ENCODE measurements around the gene PTTG2. TPM values are rescaled to one million over a fixed set of nuclear protein-coding genes. Genes with fewer than 3 reads are reported as not detected.

PTTG2 gene
- total RNA-seq, 1 experiment from 2014 or later, result 0.35 TPM

DNA sequence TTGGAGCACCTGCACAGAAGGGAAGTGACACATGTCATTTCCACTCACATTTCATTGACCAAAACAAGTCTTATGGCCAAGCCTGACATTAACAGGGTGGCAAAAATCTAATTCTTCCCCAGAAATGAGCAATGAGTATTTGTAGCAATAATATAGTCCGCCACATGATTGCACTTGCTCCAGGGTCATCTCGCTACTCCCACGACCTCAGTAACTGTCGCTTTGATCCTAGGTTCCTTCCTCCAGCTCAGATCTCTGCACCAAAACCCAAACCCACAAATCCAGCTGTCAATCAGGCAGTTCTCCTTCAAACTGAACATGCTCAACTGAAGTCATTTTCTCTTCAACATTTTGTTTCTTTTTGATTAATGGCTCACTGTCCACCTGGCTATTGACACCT, 25.2 kb upstream of the PTTG2 start:
- POLR2A ChIA-PET, result no interaction called here
- Mint-ChIP-seq H3K9me3 (peaks cover 11% of the 10 kb centered on the region), H3K27me3 (ENCODE audit: low read depth) (no peaks in the 10 kb centered on the region), H3K4me1 (no peaks in the 10 kb centered on the region), H3K4me3 (no peak overlapping the region), H3K36me3 (no peaks in the 10 kb centered on the region), H3K27ac (no peak overlapping the region)
- TF ChIP-seq, protein P1, sequence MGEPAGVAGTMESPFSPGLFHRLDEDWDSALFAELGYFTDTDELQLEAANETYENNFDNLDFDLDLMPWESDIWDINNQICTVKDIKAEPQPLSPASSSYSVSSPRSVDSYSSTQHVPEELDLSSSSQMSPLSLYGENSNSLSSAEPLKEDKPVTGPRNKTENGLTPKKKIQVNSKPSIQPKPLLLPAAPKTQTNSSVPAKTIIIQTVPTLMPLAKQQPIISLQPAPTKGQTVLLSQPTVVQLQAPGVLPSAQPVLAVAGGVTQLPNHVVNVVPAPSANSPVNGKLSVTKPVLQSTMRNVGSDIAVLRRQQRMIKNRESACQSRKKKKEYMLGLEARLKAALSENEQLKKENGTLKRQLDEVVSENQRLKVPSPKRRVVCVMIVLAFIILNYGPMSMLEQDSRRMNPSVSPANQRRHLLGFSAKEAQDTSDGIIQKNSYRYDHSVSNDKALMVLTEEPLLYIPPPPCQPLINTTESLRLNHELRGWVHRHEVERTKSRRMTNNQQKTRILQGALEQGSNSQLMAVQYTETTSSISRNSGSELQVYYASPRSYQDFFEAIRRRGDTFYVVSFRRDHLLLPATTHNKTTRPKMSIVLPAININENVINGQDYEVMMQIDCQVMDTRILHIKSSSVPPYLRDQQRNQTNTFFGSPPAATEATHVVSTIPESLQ (CRISPR knock-in tag; IDR thresholded peaks at IDR 0.05), result no peak
- TF ChIP-seq MXD4 (CRISPR knock-in tag; IDR thresholded peaks at IDR 0.05; ENCODE audit: borderline replicate concordance), result no peak
- TF ChIP-seq, protein P2, sequence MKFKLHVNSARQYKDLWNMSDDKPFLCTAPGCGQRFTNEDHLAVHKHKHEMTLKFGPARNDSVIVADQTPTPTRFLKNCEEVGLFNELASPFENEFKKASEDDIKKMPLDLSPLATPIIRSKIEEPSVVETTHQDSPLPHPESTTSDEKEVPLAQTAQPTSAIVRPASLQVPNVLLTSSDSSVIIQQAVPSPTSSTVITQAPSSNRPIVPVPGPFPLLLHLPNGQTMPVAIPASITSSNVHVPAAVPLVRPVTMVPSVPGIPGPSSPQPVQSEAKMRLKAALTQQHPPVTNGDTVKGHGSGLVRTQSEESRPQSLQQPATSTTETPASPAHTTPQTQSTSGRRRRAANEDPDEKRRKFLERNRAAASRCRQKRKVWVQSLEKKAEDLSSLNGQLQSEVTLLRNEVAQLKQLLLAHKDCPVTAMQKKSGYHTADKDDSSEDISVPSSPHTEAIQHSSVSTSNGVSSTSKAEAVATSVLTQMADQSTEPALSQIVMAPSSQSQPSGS (CRISPR knock-in tag; IDR thresholded peaks at IDR 0.05; ENCODE audit: borderline replicate concordance, low read depth), result no peak
- TF ChIP-seq NFE2L1 (CRISPR knock-in tag; IDR thresholded peaks at IDR 0.05), result no peak
- TF ChIP-seq, protein P3, sequence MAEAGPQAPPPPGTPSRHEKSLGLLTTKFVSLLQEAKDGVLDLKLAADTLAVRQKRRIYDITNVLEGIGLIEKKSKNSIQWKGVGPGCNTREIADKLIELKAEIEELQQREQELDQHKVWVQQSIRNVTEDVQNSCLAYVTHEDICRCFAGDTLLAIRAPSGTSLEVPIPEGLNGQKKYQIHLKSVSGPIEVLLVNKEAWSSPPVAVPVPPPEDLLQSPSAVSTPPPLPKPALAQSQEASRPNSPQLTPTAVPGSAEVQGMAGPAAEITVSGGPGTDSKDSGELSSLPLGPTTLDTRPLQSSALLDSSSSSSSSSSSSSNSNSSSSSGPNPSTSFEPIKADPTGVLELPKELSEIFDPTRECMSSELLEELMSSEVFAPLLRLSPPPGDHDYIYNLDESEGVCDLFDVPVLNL (CRISPR knock-in tag; IDR thresholded peaks at IDR 0.05; ENCODE audit: borderline replicate concordance, low read depth), result no peak
- TF ChIP-seq, protein P4, sequence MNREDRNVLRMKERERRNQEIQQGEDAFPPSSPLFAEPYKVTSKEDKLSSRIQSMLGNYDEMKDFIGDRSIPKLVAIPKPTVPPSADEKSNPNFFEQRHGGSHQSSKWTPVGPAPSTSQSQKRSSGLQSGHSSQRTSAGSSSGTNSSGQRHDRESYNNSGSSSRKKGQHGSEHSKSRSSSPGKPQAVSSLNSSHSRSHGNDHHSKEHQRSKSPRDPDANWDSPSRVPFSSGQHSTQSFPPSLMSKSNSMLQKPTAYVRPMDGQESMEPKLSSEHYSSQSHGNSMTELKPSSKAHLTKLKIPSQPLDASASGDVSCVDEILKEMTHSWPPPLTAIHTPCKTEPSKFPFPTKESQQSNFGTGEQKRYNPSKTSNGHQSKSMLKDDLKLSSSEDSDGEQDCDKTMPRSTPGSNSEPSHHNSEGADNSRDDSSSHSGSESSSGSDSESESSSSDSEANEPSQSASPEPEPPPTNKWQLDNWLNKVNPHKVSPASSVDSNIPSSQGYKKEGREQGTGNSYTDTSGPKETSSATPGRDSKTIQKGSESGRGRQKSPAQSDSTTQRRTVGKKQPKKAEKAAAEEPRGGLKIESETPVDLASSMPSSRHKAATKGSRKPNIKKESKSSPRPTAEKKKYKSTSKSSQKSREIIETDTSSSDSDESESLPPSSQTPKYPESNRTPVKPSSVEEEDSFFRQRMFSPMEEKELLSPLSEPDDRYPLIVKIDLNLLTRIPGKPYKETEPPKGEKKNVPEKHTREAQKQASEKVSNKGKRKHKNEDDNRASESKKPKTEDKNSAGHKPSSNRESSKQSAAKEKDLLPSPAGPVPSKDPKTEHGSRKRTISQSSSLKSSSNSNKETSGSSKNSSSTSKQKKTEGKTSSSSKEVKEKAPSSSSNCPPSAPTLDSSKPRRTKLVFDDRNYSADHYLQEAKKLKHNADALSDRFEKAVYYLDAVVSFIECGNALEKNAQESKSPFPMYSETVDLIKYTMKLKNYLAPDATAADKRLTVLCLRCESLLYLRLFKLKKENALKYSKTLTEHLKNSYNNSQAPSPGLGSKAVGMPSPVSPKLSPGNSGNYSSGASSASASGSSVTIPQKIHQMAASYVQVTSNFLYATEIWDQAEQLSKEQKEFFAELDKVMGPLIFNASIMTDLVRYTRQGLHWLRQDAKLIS (CRISPR knock-in tag; IDR thresholded peaks at IDR 0.05; ENCODE audit: borderline replicate concordance), result no peak
- TF ChIP-seq CREM (CRISPR knock-in tag; IDR thresholded peaks at IDR 0.05), result no peak
- TF ChIP-seq FOXJ3 (CRISPR knock-in tag; IDR thresholded peaks at IDR 0.05; ENCODE audit: borderline replicate concordance), result no peak
- no peak for TF ChIP-seq SOX15 (CRISPR knock-in tag; IDR thresholded peaks at IDR 0.05)
- TF ChIP-seq, protein P5, sequence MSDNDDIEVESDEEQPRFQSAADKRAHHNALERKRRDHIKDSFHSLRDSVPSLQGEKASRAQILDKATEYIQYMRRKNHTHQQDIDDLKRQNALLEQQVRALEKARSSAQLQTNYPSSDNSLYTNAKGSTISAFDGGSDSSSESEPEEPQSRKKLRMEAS (CRISPR knock-in tag; IDR thresholded peaks at IDR 0.05), result no peak
- TF ChIP-seq, protein P6, sequence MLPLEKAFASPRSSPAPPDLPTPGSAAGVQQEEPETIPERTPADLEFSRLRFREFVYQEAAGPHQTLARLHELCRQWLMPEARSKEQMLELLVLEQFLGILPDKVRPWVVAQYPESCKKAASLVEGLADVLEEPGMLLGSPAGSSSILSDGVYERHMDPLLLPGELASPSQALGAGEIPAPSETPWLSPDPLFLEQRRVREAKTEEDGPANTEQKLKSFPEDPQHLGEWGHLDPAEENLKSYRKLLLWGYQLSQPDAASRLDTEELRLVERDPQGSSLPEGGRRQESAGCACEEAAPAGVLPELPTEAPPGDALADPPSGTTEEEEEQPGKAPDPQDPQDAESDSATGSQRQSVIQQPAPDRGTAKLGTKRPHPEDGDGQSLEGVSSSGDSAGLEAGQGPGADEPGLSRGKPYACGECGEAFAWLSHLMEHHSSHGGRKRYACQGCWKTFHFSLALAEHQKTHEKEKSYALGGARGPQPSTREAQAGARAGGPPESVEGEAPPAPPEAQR (CRISPR knock-in tag; IDR thresholded peaks at IDR 0.05), result no peak
- TF ChIP-seq NR2C2 (CRISPR knock-in tag; IDR thresholded peaks at IDR 0.05), result no peak
- no peak for TF ChIP-seq NR1H2 (CRISPR knock-in tag; IDR thresholded peaks at IDR 0.05)
- ATAC-seq, result no peak
- no peak for DNase-seq (ENCODE audit: low spot score)
- CTCF ChIA-PET, result no interaction called here

DNA sequence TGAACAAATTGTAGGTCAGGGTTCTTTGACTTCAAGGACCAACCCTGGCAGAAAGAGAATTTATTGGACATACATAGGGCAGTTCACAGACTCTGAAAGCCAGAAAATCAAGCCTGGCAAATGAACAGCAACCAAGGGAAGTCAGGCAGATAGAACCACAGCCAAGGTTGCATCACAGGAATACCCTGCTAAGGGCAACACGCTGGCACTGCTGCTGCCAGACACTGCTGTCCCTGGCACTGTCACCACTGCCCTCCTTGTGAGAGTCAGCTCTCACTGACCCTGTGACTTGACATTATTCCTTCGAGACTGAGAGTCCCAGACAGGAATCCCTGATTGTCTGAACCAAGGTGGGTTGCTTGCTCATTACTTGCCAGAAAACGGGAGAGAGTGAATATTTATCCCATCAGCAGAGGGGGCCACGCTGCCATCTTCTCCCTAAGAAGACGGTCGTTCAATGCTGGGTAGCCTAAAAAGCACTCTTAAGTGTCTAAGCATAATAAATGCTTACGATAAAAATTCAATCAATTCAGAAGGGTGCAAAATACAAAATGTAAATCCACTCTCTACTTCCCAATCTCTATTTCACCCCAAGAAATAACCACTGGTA, 23.2 kb upstream of the PTTG2 start:
- H3K4me3 Mint-ChIP-seq, result no peak overlapping the region
- ATAC-seq, result peak; percentile 48
- no peaks in the 10 kb centered on the region for H3K4me1 Mint-ChIP-seq
- no peaks in the 10 kb centered on the region for H3K27me3 Mint-ChIP-seq (ENCODE audit: low read depth)
- no peak overlapping the region for H3K27ac Mint-ChIP-seq
- peaks cover 11% of the 10 kb centered on the region for H3K9me3 Mint-ChIP-seq
- DNase-seq (ENCODE audit: low spot score), result no peak
- no peaks in the 10 kb centered on the region for H3K36me3 Mint-ChIP-seq
- ChIA-PET POLR2A (no interaction called here), CTCF (interaction anchor here (0.6 kb wide), 1 partner anchor 195 kb away, joined by 3 read pairs; no protein-coding TSS in a partner anchor)
- TF ChIP-seq, protein P7, sequence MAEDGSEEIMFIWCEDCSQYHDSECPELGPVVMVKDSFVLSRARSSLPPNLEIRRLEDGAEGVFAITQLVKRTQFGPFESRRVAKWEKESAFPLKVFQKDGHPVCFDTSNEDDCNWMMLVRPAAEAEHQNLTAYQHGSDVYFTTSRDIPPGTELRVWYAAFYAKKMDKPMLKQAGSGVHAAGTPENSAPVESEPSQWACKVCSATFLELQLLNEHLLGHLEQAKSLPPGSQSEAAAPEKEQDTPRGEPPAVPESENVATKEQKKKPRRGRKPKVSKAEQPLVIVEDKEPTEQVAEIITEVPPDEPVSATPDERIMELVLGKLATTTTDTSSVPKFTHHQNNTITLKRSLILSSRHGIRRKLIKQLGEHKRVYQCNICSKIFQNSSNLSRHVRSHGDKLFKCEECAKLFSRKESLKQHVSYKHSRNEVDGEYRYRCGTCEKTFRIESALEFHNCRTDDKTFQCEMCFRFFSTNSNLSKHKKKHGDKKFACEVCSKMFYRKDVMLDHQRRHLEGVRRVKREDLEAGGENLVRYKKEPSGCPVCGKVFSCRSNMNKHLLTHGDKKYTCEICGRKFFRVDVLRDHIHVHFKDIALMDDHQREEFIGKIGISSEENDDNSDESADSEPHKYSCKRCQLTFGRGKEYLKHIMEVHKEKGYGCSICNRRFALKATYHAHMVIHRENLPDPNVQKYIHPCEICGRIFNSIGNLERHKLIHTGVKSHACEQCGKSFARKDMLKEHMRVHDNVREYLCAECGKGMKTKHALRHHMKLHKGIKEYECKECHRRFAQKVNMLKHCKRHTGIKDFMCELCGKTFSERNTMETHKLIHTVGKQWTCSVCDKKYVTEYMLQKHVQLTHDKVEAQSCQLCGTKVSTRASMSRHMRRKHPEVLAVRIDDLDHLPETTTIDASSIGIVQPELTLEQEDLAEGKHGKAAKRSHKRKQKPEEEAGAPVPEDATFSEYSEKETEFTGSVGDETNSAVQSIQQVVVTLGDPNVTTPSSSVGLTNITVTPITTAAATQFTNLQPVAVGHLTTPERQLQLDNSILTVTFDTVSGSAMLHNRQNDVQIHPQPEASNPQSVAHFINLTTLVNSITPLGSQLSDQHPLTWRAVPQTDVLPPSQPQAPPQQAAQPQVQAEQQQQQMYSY (CRISPR knock-in tag; IDR thresholded peaks at IDR 0.05), result no peak
- TF ChIP-seq, protein P8, sequence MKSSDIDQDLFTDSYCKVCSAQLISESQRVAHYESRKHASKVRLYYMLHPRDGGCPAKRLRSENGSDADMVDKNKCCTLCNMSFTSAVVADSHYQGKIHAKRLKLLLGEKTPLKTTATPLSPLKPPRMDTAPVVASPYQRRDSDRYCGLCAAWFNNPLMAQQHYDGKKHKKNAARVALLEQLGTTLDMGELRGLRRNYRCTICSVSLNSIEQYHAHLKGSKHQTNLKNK (CRISPR knock-in tag; IDR thresholded peaks at IDR 0.05), result no peak
- TF ChIP-seq, protein P9, sequence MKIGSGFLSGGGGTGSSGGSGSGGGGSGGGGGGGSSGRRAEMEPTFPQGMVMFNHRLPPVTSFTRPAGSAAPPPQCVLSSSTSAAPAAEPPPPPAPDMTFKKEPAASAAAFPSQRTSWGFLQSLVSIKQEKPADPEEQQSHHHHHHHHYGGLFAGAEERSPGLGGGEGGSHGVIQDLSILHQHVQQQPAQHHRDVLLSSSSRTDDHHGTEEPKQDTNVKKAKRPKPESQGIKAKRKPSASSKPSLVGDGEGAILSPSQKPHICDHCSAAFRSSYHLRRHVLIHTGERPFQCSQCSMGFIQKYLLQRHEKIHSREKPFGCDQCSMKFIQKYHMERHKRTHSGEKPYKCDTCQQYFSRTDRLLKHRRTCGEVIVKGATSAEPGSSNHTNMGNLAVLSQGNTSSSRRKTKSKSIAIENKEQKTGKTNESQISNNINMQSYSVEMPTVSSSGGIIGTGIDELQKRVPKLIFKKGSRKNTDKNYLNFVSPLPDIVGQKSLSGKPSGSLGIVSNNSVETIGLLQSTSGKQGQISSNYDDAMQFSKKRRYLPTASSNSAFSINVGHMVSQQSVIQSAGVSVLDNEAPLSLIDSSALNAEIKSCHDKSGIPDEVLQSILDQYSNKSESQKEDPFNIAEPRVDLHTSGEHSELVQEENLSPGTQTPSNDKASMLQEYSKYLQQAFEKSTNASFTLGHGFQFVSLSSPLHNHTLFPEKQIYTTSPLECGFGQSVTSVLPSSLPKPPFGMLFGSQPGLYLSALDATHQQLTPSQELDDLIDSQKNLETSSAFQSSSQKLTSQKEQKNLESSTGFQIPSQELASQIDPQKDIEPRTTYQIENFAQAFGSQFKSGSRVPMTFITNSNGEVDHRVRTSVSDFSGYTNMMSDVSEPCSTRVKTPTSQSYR (CRISPR knock-in tag; IDR thresholded peaks at IDR 0.05), result no peak
